Myocyte (in vitro differentiated cells): ENCODE measurements around the gene SPDYE17. TPM values are rescaled to one million over a fixed set of nuclear protein-coding genes. Genes with fewer than 3 reads are reported as not detected.
"Not testable (repeated sequence)": the region's sequence is repeated elsewhere in the genome, so short reads cannot be mapped to it uniquely, and the experiment has no call there.

Experiments used
- DNase-seq: peaks from one replicate; pipeline ENCODE4 v3.0.0-alpha.2; 2012; ENCODE audit warnings: low read depth
- total RNA-seq: library from RNA; depleted of rRNA; stranded (reverse); fragments of >200 nt; gene quantifications from 2 replicates; pipeline ENCODE4 v1.2.3, GENCODE V29; 2014

Gene SPDYE17
- total RNA-seq, 1 donor from 2014 or later = not detected

DNA sequence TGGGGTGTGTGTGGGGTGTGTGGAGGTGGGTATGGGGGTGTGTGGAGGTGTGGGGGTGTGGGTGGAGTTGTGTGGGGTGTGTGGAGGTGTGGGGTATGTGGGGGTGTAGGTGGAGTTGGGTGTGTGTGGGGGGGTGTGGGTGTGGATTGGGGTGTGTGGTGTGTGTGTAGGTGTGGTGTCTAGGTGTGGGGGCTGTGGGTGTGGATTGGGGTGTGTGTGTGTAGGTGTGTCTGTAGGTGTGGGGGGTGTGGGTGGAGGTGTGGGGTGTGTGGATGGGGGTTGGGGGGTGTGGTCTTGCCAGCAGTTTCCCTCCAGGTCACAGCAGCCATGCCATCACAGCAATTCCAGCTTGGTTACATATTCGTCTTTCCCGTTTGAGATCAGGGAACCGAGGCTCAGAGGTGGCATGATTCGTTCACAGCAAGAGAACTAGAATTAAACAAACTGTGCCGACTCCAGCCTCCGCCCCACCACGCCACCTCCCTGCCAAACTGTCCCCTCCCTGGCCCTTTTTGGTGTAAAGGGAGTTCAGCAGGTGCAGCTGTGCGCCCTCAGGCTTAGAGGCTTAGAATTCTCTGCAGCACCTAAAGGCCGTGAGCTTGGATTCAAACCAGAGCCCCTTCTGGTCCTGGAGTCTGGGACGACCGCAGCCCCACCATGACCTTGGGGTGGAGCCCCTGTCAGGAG is 33.3 kb downstream of the SPDYE17 start:
- not testable (repeated sequence) for DNase-seq

DNA sequence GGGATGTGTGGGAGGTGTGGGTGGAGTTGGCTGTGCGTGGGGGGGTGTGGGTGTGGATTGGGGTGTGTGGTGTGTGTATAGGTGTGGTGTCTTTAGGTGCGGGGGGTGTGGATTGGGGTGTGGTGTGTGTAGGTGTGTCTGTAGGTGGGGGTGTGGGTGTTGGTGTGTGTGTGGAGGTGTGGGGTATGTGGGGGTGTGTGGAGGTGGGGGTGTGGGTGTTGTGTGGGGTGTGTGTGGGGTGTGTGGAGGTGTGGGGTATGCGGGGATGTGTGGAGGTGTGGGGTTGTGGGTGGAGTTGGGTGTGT is 33.9 kb downstream of the SPDYE17 start:
- no peak for DNase-seq

DNA sequence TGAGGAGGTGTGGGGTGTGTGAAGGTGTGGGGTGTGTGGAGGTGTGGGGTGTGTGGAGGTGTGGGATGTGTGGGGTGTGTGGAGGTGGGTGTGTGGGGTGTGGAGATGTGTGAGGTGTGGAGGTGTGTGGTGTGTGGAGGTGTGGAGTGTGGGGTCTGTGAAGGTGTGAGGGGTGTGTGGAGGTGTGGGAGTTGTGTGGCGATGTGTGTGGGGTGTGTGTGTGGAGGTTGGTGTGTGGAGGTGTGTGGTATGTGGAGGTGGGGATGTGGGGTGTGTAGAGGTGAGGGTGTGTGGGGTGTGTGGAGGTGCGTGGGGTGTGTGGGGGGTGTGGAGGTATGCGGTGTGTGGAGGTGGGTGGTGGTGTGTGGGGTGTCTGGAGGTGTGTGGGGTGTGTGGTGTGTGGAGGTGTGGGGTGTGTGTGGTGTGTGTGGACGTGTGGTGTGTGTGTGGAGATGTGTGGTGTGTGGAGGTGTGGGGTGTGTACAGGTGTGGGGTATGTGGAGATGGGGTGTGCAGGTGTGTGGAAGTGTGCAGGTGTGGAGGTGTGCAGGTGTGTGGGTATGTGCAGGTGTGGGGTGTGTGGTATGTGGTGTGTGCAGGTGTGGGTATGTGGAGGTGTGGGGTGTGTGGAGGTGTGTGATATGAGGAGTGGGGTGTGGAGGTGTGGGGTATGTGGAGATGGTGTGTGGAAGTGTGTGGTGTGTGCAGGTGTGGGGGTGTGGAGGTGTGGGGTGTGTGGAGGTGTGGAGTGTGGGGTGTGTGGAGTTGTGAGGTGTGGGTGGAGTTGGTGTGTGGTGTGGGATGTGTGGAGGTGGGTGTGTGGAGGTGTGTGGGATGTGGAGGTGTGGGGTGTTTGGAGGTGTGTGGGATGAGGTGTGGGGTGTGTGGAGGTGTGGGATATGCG is 34.5 kb downstream of the SPDYE17 start:
- DNase-seq = no peak

DNA sequence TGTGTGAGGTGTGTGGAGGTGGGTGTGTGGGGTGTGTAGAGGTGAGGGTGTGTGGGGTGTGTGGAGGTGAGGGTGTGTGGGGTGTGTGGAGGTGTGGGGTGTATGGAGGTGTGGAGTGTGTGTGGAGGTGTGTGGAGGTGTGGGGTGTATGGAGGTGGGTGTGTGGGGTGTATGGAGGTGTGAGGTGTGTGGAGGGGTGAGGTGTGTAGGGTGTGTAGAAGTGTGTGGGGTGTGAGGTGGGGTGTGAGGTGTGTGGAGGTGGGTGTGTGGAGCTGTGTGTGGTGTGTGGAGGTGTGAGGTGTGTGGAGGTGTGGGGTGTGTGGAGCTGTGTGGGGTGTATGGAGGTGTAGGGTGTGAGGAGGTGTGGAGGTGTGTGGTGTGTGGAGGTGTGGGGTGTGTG is 35.2 kb downstream of the SPDYE17 start:
- not testable (repeated sequence) for DNase-seq

DNA sequence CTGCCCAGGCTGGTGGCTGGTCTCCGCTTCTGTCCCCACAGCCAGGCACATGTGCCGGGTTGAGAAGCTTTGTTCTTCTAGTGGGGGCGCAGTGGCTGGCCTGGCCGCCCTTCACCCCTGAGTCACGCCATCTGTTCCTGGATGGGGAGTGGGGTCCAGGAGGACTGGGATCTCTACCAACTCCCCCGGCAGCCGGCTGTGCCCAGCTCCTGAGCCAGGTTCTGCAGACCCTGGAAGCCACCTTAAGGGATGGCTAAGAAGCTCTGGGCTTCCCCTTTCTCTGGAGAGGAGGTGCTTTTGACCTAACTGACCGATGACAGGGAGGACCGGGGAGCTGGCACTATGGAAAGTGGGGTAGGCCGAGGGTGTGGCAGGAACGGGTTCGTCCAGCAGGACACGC is 37.9 kb downstream of the SPDYE17 start:
- not testable (repeated sequence) for DNase-seq

DNA sequence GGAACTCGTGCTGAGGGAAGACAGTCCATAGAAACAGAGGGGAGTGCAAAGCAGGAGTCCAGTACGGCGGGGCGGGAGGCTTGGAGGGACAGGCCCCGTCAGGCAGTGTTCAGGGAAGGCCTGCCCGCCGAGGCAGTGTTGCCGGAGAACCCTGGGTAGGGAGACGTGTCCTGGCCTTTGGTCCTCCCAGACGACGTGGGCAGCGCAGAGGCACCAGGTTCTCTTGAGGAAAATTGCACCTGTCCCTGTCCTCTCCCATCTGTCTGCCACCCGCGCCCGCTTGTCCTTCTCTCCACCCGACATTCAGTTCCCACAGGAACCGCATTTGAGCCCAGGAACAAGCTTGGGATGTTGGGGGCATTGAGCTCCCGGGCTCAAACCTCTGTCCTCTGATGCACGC is 38.3 kb downstream of the SPDYE17 start:
- DNase-seq = not testable (repeated sequence)

DNA sequence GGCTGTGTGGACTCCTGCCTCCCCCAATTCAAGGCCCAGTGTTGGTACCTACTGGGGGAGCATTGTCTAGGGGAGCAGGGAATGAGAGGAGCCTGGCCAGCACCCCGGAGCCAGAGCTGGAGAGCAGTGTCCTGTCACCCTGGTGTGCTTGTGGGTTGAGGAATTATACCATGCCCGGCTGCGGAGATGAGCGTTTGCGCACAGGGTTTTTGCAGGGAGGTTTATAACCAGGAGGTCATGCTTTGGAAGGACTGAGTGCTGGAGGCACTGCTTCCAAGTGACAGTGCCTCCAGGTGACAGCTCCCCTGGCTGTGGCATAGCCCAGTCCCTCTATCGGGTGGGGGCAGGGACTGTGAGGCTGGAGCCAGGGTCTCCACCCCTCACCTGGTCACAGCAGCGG is 39.3 kb downstream of the SPDYE17 start:
- DNase-seq = not testable (repeated sequence)

DNA sequence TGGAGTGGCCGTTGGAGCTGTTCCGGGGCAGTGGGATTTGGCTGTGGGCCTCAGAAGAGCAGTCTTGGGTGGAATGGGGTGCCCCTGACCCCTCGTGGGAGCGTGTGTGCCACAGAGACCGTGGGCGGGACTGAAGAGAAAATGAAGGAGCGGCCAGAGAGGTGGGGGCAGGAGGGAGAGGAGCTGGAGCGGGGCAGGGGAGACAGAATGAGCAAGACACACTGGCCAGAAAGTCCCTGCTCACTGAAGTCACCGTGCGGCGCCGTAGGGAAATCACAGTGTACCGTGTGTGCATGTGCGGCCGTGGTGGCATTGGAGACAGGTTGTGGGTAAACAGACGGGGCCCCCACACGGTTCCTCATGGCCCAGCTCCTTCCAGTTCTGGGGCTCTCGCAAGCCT is 40.0 kb downstream of the SPDYE17 start:
- not testable (repeated sequence) for DNase-seq

DNA sequence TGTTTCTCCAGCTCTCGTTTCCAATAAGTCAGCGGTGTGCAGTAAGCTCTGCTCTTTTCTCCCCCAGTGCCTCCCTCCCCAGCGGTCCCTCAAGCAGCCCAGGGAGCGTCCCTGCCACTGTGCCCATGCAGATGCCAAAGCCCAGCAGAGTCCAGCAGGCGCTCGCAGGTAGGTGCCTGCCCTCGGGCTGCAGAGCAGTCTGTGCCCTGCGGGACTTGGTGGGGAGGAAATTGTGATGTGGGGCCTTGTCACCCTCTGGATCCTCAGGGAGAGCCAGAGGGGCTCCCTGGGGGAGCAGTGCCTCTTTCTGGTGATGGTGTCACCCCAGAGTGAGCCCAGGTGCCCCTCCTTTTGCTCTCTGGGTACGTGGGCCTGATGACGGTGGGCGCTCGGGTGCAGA is 42.0 kb downstream of the SPDYE17 start:
- DNase-seq = not testable (repeated sequence)

DNA sequence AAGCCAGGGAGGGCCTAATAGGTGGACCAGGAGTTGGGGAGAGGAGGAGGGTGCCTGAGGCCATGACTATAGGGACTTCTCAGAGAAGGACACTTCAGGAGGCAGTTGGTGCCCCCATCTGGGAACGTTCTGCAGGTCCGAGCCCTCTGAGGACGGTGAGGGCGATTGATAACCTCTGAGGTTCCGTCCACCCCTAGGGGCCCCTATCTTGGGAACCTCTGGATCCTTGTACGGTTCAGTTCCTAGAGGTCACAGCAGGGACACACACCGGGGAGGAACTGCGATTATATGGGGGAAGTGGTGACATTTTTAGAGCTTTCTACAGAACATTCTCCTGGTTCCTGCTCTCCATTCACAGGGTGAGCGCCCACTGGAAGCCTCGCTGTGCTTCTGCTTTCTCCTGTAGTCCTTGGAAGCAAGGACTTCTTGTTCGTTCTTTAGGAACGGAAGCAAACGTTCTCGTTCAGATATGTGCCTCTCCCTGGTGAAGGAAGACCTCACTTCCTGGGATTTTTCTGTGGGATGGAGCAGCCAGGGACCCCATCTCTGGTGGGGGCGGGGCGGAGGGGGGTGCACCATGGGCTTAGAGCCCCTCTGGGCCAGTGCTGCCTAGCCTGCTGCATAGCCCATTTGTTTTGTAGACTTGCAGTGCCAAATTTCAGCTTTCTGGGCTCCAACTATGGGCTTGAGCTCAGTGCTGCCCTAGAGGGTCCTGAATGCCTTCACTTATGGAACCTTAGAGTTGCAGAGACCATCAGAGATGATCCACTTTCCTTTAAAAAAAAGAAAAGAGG is 46.0 kb downstream of the SPDYE17 start:
- DNase-seq = not testable (repeated sequence)

DNA sequence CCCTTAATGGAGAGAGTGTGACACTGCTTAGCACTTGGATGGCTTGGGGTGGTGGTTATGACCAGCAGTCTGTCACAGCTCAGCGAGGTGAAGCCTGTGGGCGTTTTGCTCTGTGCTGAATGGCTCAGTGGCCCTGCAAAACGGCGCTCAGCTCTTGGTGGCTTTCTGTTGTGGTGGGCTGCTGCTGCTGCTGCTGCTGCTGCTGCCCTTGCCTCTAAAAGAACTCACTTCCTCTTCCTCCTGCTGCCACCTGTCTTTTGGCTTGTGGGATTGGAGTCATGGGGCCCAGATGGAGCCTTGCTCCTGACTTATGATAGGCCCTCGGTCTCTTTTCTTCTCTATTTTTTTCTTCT is 47.4 kb downstream of the SPDYE17 start:
- DNase-seq = not testable (repeated sequence)

DNA sequence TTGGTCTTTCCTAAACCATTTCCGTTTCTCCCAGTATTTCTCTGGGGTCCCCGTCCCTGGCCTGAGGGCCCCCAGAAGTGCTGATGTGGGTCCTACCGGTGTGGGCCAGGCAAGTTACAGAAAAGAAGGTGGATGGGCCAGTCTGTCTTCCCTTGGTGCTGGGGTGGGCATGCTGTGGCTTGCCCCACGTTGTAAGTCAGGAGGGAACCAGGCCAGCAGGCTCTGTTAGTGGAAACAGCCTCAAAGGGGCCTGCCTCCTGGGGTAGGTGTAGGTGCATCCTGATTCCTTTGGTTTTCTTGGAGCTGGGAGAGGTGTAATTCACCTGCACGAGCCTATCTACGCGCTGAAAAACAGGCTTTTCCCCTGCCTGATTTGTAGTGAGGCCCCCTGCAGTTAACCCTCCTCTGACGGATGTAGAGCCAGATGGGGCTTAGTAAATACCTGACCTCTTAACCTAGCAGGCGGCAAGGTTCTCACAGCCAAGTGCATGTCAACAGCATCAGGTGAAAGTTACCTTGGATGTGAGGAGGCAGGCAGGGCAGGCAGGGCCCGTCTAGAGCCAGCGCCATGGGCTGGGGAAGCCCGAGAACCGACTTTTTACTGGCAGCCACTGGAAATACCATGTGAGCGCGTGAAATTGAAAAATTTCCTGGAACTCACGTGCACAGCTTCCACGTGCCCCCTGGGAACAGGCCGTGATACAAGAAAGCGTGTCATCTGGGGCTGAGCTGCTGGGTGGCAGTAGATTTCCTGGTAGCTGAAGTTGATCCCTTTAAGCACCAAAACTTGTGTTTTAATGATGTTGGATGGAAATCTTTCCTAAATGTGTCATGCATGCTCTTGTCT is 48.0 kb downstream of the SPDYE17 start:
- DNase-seq = not testable (repeated sequence)

DNA sequence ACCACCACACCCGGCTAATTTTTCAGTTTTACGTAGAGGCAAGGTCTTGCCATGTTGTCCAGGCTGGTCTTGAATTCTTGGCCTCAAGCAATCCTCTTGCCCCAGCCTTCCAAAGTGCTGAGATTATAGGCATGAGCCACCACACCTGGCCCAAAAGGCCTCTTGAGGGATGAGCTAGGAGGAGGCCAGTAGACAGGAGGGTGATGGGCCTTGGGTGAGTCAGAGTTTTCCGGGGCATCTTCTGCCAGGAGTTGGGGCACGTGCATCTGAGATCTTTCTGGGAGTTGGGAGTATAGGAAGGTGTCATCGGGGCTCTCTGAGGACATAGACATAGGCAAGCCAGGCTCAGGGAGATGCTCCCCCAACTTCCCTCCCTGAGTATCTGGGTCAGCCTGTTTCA is 48.8 kb downstream of the SPDYE17 start:
- DNase-seq = not testable (repeated sequence)

DNA sequence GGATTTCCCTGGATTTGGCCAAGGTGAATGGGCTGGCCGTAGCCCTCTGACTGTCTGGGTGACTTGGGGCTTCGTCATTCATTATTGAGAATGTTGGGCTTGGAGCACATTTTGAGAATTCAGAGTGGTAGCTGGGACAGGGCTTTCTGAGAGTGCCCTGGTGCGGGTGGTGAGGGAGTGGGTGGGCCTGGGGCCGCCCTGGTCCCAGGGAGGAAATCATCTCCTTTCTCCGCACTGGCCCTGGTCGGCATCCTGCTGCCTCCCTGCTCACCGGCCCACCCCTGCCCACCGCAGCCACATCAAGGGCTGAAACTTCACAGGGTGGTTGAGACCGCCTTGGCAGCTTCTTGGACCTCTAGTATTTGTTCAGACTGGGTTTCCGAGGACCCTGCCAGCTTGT is 49.7 kb downstream of the SPDYE17 start:
- not testable (repeated sequence) for DNase-seq

DNA sequence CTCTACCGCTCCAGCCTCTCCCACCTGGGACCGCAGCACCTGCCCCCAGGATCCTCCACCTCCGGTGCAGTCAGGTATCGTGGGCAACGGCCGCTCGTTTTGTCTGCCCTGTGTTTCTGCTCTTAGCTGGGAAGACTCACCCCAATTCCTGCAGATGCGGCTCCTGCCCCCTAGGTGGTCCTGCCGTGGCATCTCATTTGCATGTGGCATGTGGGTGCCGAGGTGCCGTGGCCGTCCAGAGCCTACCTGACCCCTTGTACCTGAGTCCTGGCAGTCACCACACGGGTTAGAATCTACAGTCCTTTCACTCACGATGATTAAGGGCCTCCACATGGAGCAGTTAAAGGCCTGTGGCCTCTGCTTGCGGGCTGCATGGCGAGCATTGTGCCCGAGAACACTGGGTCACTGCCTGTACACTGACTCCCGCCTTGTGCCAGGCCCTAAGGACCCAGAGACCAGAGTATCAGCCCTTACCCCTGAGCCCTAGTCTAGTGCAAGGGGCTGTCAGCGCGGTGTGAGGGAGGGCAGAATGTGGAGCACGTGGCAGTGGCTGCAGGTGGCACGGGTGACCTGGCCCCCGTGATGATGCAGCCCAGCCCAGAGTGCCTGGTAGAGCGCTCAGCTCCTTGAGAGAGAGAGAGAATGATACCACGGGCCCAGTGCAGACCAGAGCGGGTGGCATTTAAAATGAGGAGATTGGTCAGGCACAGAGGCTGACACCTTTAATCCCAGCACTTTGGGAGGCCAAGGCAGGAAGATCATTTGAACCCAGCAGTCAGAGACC is 50.8 kb downstream of the SPDYE17 start:
- not testable (repeated sequence) for DNase-seq

DNA sequence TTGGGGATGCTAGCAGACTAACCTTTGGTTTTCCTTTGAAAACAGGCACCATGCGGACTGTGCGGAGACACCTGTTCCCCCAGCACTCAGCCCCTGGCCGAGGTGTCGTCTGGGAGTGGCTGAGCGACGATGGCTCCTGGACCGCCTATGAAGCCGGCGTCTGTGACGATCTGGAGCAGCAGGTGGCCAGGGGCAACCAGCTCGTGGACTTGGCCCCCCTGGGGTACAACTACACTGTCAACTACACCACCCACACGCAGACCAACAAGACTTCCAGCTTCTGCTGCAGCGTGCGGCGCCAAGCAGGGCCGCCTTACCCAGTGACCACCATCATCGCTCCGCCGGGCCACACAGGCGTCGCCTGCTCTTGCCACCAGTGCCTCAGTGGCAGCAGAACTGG is 51.6 kb downstream of the SPDYE17 start:
- DNase-seq = not testable (repeated sequence)

DNA sequence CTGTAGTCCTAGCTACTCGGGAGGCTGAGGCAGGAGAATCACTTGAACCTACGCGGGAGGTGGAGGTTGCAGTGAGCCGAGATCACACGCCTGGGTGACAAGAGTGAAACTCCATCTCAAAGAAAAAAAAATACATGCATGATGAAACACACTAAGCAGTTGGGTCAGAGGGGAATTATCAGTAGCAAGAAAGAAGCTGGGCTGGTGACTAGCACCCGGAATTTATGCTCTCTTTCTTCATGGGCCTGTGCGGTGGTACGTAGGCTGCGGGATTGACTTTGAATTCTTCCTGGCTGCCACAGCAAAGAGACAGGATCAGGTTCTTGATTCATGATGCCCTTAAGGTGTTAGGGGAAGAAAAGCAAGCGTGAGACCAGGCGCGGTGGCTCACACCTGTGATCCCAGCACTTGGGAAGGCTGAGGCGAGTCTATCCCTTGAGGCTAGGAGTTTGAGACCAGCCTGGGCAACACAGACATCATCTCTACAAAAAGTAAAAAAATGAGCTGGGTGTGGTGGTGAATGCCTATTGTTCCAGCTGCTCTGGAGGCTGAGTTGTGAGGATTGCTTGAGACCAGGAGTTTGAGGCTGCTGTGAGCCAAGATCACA is 54.3 kb downstream of the SPDYE17 start:
- not testable (repeated sequence) for DNase-seq

DNA sequence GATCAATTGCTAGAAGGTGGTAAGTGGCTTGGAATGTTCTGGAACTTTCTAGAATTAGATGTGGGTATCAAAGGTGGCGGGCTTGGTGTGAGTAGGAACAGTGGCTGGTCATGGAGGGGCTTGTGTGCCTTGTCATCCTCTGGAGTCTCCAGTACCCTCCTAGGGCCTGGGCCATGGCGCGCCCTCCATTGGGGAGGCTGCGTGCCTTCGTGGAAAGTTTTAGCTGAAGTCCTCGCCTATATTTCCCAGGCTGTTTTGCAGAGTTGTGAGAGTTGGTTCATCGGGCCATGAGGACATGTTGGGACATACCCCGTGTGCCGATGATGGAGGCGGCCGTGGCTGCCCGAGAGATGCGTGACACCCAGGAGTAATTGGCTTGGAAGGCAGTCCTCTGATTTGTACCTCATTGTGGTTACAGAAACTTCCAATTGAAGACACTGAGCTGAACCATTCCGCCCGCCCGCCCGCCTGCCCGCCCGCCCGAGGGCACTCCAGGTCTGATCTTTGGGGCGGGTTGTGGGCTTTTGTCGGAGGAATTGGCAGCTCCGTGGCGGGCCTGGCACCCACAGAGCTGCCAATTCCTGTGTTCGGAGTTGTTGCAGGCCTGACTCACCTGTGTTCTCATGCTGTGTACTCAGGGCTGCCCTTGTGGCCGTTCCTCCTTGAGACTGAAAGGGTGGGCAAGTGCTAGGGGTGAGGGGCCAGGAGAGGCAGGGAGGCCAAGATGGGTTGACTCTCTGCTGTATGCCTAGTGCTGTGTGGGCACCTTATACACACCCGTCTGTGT is 57.2 kb downstream of the SPDYE17 start:
- not testable (repeated sequence) for DNase-seq

DNA sequence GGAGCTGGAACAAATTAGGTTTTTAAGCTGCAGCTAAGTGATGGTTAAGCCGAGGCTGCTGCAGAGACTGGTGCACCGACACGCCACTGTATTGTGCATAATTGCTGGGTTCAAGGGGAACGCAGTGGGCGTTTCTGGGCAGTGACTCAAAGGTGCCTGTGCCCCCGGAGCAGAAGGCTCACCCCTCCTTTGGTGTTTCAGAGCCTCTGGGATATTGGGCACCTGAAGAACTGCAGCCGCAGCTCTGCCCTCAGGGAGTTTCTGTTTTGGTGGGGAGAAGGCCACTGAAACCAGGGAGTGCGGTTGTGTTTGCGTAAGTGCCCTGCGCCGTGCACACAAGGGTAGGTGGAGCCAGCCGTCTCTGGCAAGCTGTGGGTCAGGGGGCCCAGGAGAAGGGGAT is 57.8 kb downstream of the SPDYE17 start:
- not testable (repeated sequence) for DNase-seq
